Caco-2 (cell line): ENCODE data around the gene OR10A2. TPM values are rescaled to one million over a fixed set of nuclear protein-coding genes. Genes with fewer than 3 reads are reported as not detected.

Experiments
- BruUV-seq: library from RNA; stranded (reverse); fragments of 400-500 nt; replicated peaks from 2 replicates; lab custom pipeline; 2021; lab: Mats Ljungman, UMichigan
- CTCF ChIA-PET: fragments of 300-600 bp; sonication (Branson Sonifier 250); formaldehyde crosslinking; loops from one replicate; lab custom pipeline; 2022; ENCODE audit warnings: antibody characterized with exemption; lab: Charles Lee
- POLR2A ChIA-PET: fragments of 300-600 bp; sonication (Branson Sonifier 250); formaldehyde crosslinking; loops from one replicate; lab custom pipeline; 2022; ENCODE audit warnings: antibody characterized with exemption; lab: Charles Lee
- DNase-seq, 2 experiments: peaks; one replicate each; pipeline versions ENCODE4 v3.0.0 to v3.0.0-alpha.2; 2020 to 2022
- H3K27me3 ChIP-seq: replicated peaks from 2 replicates; pipeline ENCODE4 v1.6.0; 2011; ENCODE audit warnings: low read length; ENCODE audit not compliant: control insufficient read depth, insufficient read depth
- H3K36me3 ChIP-seq: 2 replicates; pipeline ENCODE4 v1.5.1; 2011; ENCODE audit warnings: low read length; ENCODE audit not compliant: control insufficient read depth, insufficient read depth
- H3K4me1 ChIP-seq: fragments of 250-450 bp; sonication (Bioruptor Pico); 2 replicates; pipeline ENCODE4 v1.5.1; 2020; ENCODE audit warnings: mild to moderate bottlenecking
- H3K4me3 ChIP-seq: 2 replicates; pipeline ENCODE4 v1.5.1; 2011; ENCODE audit warnings: low read depth, mild to moderate bottlenecking, control low read depth, low read length
- H3K9me3 ChIP-seq: fragments of 250-450 bp; sonication (Bioruptor Pico); 2 replicates; pipeline ENCODE4 v1.5.1; 2020; ENCODE audit warnings: mild to moderate bottlenecking, moderate library complexity
- H3K27ac Mint-ChIP-seq: one replicate; pipeline ENCODE4 v1.8.0; 2022; ENCODE audit warnings: mixed read lengths; ENCODE audit not compliant: unreplicated experiment
- H3K27me3 Mint-ChIP-seq: one replicate; pipeline ENCODE4 v1.8.0; 2022; ENCODE audit warnings: mixed read lengths; ENCODE audit not compliant: insufficient read depth, unreplicated experiment
- H3K36me3 Mint-ChIP-seq: one replicate; pipeline ENCODE4 v1.8.0; 2022; ENCODE audit warnings: mild to moderate bottlenecking, mixed read lengths; ENCODE audit not compliant: insufficient read depth, unreplicated experiment
- H3K4me1 Mint-ChIP-seq: one replicate; pipeline ENCODE4 v1.8.0; 2022; ENCODE audit warnings: low read depth, mixed read lengths; ENCODE audit not compliant: unreplicated experiment
- H3K4me3 Mint-ChIP-seq: one replicate; pipeline ENCODE4 v1.8.0; 2022; ENCODE audit warnings: mild to moderate bottlenecking, moderate library complexity, mixed read lengths; ENCODE audit not compliant: unreplicated experiment
- H3K9me3 Mint-ChIP-seq: one replicate; pipeline ENCODE4 v1.8.0; 2022; ENCODE audit warnings: mixed read lengths; ENCODE audit not compliant: unreplicated experiment
- CTCF ChIP-seq, 2 experiments: fragments of 200-600 bp in 1 of 2; IDR thresholded peaks; 1 replicate in 1 of 2; 2 replicates in 1 of 2; pipeline versions ENCODE4 v1.5.1 to v1.8.0; 2011 to 2022; ENCODE audit warnings: antibody characterized with exemption in 1 of 2, control low read depth in 1 of 2, inconsistent platforms in 1 of 2, low read depth in 1 of 2, low read length in 1 of 2, mild to moderate bottlenecking in 1 of 2, moderate library complexity in 1 of 2; ENCODE audit not compliant: insufficient read depth in 1 of 2, severe bottlenecking in 1 of 2, unreplicated experiment in 1 of 2
- intact Hi-C: fragments of 100-400 bp; cut with micrococcal nuclease; formaldehyde crosslinking; loops from one replicate; pipeline ENCODE4 v1.10.0; 2022; ENCODE audit not compliant: unreplicated experiment
- total RNA-seq: library from RNA; stranded (reverse); gene quantifications from 2 replicates; pipeline ENCODE4 v1.2.3, GENCODE V29; 2022

Gene OR10A2
- total RNA-seq, 1 experiment from 2014 or later: not detected

GRCh38 chr11:6911378-6911777, 48.5 kb downstream of the OR10A2 start:
- H3K27ac Mint-ChIP-seq: no peak overlapping the region
- Histone ChIP-seq H3K4me3 (no peak overlapping the region), H3K36me3 (no peaks in the 10 kb centered on the region), H3K4me1 (no peaks in the 10 kb centered on the region), H3K27me3 (no peaks in the 10 kb centered on the region), H3K9me3 (no peaks in the 10 kb centered on the region)
- no peaks in the 10 kb centered on the region for H3K36me3 Mint-ChIP-seq
- H3K27me3 Mint-ChIP-seq: no peaks in the 10 kb centered on the region
- no peaks in the 10 kb centered on the region for H3K9me3 Mint-ChIP-seq
- CTCF ChIA-PET: no interaction called here
- no peak overlapping the region for H3K4me3 Mint-ChIP-seq
- no peak for DNase-seq
- TF ChIP-seq CTCF (IDR thresholded peaks at IDR 0.05; ENCODE audit: insufficient read depth in 1 of 2, low read depth in 1 of 2, low read length in 1 of 2, severe bottlenecking in 1 of 2, unreplicated experiment in 1 of 2): no peak
- no TSS peak for BruUV-seq
- POLR2A ChIA-PET: no interaction called here
- H3K4me1 Mint-ChIP-seq: no peaks in the 10 kb centered on the region
- intact Hi-C loops: no loop called here

- Histone ChIP-seq H3K4me3 (no peak overlapping the region), H3K9me3 (no peaks in the 10 kb centered on the region), H3K36me3 (no peaks in the 10 kb centered on the region), H3K27me3 (no peaks in the 10 kb centered on the region), H3K4me1 (no peaks in the 10 kb centered on the region)
- no TSS peak for BruUV-seq
- H3K27ac Mint-ChIP-seq: no peak overlapping the region
- no peak overlapping the region for H3K4me3 Mint-ChIP-seq
- no peak for TF ChIP-seq CTCF (IDR thresholded peaks at IDR 0.05; ENCODE audit: insufficient read depth in 1 of 2, low read depth in 1 of 2, low read length in 1 of 2, severe bottlenecking in 1 of 2, unreplicated experiment in 1 of 2)
- no peaks in the 10 kb centered on the region for H3K36me3 Mint-ChIP-seq
- ChIA-PET POLR2A (no interaction called here), CTCF (no interaction called here)
- no peak for DNase-seq
- H3K4me1 Mint-ChIP-seq: no peaks in the 10 kb centered on the region
- H3K9me3 Mint-ChIP-seq: no peaks in the 10 kb centered on the region
- intact Hi-C loops: no loop called here
- H3K27me3 Mint-ChIP-seq: no peaks in the 10 kb centered on the region
Measured at GRCh38 chr11:6911948-6912347, 49.1 kb downstream of the OR10A2 start.

GRCh38 chr11:6919698-6920097, 56.8 kb downstream of the OR10A2 start:
- ChIA-PET POLR2A (no interaction called here), CTCF (no interaction called here)
- Mint-ChIP-seq H3K9me3 (no peaks in the 10 kb centered on the region), H3K4me3 (no peak overlapping the region), H3K36me3 (no peaks in the 10 kb centered on the region), H3K4me1 (no peaks in the 10 kb centered on the region), H3K27me3 (peaks cover 8% of the 10 kb centered on the region), H3K27ac (no peak overlapping the region)
- no peak for DNase-seq
- intact Hi-C loops: no loop called here
- BruUV-seq: no TSS peak
- no peak for TF ChIP-seq CTCF (IDR thresholded peaks at IDR 0.05; ENCODE audit: insufficient read depth in 1 of 2, low read depth in 1 of 2, low read length in 1 of 2, severe bottlenecking in 1 of 2, unreplicated experiment in 1 of 2)
- Histone ChIP-seq H3K4me1 (no peaks in the 10 kb centered on the region), H3K4me3 (no peak overlapping the region), H3K36me3 (no peaks in the 10 kb centered on the region), H3K27me3 (no peaks in the 10 kb centered on the region), H3K9me3 (no peaks in the 10 kb centered on the region; the same call in 1 of the 2 replicates)
